IPS-11a (cell line): ENCODE results near the gene DYNC2H1.

ENCODE experiments used
- H3K4me3 ChIP-seq: one replicate; pipeline ENCODE4 v1.5.1; 2013; ENCODE audit warnings: low read depth, low read length, control low read depth

The DYNC2H1 gene

DNA sequence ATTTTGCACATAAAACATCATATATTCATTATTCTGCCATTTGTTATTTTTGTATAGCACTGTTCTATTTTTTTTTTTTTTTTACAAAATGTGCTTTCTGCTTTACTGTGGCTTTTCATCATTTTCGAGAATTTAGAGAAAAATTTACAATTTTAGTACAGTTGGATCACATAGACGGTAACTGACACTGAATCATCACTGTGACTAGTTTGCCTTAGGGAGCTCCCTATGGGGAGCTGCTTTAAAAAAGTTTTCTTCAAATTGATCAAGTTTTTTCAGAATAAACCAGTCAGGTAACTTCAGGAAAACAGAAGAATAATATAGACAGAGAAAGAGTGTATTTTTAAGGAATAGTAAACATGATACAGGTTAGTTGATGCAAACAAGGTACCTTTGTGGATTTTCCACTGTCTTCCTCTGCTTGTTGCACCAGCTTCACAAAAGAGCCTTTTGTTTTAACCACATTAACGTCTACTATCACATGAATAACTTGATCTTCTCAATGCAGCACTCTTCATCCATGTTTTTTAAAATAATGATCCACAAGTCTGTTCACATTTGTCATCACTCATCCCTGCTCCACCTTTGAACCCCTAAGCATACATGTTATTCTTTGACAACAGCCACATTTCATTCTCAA lies 327.0 kb downstream of the DYNC2H1 start:
- no peak overlapping the region for H3K4me3 ChIP-seq

DNA sequence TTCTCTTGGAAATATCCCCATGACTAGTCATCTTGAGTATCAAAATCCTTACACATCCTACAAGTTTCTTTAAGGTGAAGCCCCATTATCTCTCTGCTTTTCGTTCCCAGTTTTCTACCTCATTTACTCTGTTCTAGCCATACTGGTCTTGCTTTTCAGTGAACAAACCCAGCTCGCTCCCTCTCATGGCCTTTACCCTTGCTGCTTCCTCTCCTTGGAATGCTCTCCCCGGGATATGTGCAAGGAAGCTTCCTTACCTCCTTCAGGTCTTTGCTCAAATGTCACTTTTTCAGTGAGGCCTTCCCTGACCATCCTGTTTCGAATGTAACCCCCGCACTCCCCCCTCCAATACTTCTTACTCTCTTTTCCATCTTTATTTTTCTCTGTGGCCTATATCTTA lies 331.8 kb downstream of the DYNC2H1 start:
- H3K4me3 ChIP-seq, result no peak overlapping the region

- no peak overlapping the region for H3K4me3 ChIP-seq
These were observed 339.7 kb downstream of the DYNC2H1 start for GRCh38 chr11:103448966-103449365.

- H3K4me3 ChIP-seq, result no peak overlapping the region
These were observed 341.0 kb downstream of the DYNC2H1 start for GRCh38 chr11:103450241-103450640.

DNA sequence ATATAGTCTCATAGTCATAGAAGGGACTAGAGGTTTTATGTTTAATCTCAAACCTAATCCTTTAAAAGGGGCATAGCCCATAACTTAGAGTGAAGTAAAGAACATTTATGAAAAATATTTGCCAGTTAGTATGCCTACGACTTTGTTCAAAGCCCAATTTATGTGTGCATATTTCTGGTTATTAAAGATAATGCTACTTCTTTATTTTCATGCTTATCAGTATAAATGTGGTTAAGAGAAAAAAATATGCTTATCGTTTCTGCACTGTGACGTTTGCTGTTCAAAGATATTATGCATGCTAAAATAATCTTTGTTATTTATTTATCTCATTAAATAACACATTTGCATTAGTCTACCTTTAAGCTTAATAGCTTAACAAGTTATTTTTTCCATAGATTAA lies 343.9 kb downstream of the DYNC2H1 start:
- no peak overlapping the region for H3K4me3 ChIP-seq

DNA sequence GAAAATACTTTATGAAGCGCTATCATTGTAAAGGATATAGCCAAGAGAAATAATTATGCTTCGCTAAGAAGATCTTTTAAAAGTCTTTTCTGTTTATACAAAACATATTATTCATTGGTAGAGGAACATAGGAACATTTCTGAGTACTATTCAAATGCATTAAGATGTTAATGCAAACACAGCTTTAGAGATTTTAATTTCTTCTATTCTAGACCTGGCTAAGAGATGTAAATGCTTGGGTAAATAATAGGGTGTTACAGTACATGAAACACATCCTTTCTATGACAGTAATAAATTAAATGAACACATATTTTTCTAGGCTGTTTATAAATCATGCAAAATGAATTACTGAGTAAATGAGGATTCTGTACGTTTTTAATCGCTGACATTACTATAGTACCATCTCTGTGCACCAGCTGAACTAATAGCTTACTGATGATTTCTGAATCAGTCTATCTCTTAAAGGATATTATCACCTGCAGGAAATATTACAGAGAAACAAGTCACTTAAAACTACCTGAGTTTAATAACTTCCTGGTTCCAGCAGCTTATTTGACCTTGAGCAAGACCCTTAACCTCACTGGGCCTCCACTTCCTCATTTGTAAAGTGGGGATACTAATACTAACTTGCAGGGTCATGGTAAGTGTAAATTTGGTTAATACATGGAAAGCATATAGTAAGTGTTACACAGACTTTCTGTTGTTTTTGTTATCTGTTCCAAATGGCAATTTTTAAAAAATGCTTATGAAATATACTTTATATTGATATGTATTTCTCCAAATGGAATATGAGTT lies 344.9 kb downstream of the DYNC2H1 start:
- H3K4me3 ChIP-seq, result no peak overlapping the region

DNA sequence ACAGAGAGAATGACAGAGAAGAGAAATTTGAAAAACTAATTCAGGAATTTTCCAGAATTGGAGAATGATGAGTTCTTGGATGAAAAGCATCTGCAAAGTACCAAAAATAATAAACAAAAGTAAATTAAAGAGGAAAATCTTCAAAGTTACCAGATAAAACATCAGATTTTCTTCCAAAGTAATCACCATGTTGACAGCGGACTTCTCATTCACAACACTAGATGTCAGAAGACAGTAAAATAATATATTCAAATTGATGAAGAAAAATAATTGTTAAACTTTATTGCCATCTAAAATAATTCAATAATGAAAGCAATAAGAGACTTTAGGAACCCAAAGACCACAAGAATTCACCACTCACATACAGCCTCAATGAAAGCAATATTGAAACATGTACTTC lies 355.2 kb downstream of the DYNC2H1 start:
- no peak overlapping the region for H3K4me3 ChIP-seq

DNA sequence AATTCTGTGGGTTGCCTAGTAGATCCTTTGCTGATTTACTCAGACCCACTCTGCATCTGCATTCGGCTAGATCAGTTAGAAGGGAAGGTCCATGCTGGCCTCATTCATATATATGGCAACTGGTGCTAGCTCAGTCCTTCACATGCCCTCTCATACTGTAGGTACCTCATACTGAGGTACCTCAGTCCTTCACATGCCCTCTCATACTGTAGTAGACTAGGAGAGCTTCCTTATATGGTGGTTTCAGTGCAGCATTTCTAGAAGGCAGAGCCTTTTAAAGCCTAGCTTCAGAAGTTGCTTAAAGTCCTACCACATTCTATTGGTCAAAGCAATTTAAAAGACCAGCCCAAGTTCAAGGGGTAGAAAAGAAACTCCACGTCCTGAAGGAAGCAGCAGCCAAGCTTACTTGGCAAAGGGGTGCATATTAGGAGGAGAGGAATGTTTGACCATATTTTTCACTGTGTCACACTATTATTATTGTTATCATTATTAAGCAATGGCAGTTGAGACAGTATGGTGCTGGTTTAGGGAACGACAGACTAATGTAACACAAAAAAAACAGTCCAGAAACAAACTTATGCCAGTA lies 356.4 kb downstream of the DYNC2H1 start:
- H3K4me3 ChIP-seq, result no peak overlapping the region

- no peak overlapping the region for H3K4me3 ChIP-seq
These were observed 362.3 kb downstream of the DYNC2H1 start for GRCh38 chr11:103471546-103471945.

- no peak overlapping the region for H3K4me3 ChIP-seq
These were observed 367.6 kb downstream of the DYNC2H1 start for GRCh38 chr11:103476874-103477273.

GRCh38 chr11:103480421-103480820 lies 371.2 kb downstream of the DYNC2H1 start:
- H3K4me3 ChIP-seq, result no peak overlapping the region

- H3K4me3 ChIP-seq, result no peak overlapping the region
These were observed 374.8 kb downstream of the DYNC2H1 start for GRCh38 chr11:103483996-103484395.

GRCh38 chr11:103484545-103484944 lies 375.3 kb downstream of the DYNC2H1 start:
- no peak overlapping the region for H3K4me3 ChIP-seq

- no peak overlapping the region for H3K4me3 ChIP-seq
These were observed 377.4 kb downstream of the DYNC2H1 start for GRCh38 chr11:103486604-103487003.

- H3K4me3 ChIP-seq, result no peak overlapping the region
These were observed 377.9 kb downstream of the DYNC2H1 start for GRCh38 chr11:103487113-103487512.

- no peak overlapping the region for H3K4me3 ChIP-seq
These were observed 378.8 kb downstream of the DYNC2H1 start for GRCh38 chr11:103488031-103488461.

GRCh38 chr11:103488579-103488978 lies 379.4 kb downstream of the DYNC2H1 start:
- H3K4me3 ChIP-seq, result no peak overlapping the region

- H3K4me3 ChIP-seq, result no peak overlapping the region
These were observed 382.6 kb downstream of the DYNC2H1 start for GRCh38 chr11:103491777-103492176.

DNA sequence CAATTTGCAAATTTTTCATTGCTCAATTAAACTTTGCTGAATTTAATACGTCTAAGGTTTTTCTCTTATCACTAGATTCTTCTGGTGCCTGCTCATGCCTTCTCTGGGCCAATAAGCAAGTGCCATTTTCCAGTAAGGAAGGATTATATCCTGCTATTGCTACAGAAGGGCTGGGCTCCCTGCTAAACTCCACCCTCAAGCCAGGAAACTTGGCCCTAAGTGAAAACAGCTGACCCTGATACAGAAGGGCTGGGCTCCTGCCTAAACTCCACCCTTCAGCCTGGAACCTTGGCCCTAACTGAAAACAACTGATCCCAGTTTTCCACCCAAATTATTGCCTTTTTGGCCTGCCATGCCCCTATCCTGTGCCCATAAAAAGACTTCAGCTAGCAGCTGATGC lies 385.3 kb downstream of the DYNC2H1 start:
- no peak overlapping the region for H3K4me3 ChIP-seq

GRCh38 chr11:103497268-103497667 lies 388.0 kb downstream of the DYNC2H1 start:
- H3K4me3 ChIP-seq, result no peak overlapping the region

DNA sequence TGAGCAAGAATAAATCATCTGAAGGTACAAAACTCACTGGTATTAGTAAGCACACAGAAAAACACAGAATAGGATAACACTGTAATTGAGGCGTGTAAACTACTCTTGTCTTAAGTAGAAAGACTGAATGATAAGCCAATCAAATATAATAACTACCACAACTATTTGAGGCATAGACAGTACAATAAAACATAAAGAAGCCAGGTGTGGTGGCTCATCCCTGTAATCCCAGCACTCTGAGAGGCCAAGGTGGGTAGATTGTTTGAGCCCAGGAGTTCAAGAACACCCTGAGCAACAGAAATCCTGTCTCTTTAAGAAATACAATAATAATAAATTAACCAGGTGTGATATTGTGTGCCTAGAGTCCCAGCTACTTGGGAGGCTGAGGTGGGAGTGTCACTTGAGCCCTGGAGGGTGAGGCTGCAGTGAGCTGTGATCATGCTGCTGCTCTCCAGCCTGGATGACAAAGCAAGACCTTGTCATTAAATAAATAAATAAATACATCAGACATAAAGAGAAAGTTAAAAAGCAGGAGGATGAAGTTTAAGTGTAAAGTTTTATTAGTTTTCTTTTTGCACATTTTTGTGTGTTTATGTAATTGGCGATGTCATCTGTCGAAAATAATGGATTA lies 390.6 kb downstream of the DYNC2H1 start:
- H3K4me3 ChIP-seq, result no peak overlapping the region

DNA sequence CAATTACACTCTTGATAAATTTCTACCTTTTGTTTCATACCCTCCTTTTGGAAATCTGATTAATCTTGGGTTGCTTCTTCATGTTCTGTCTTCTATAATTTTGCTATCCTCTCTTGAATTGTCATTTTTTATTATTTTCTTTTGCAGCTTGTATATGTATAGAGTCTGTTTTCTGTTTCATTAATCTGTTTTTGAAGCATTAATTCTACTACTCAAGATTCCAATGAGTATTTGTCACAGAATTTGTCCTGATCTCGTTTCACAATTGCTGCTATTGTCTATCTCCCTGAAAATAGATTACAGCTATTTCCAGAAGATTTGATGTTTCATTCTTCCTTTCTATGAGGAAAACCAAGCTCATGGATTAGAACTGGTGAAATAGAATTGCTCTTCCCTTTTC lies 406.1 kb downstream of the DYNC2H1 start:
- H3K4me3 ChIP-seq, result no peak overlapping the region
